ENCODE measurements around the gene TTLL12. TPM values are rescaled to one million over a fixed set of nuclear protein-coding genes. Genes with fewer than 3 reads are reported as not detected.

Gene TTLL12
- total and polyA plus RNA-seq, 2 donors (not counting 1 experiment from before 2014, with no cell fraction given), result 11.0 to 21.3 TPM

DNA sequence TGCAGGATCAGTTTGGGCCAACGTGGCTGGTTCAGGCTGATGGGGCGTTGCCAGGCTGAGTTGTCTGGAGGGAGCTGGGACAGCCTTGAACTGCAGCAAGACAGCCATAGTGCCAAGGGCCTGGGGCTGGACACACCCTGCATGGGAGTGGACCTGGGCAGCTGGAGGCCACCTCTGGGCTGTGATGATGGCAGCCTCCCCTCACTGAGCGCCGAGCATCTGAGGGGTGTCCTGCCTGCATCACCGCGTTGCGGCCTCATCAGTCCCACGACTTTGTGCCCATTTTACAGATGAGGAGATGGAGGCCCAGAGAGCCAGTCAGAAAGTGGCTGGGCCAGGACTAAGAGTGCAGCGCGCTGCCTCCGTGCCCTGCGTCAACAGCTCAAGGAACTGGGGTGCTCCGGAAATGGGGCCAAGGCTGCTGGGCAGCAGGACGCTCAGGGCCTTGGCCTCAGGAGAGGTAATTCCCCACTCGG, 36.2 kb downstream of the TTLL12 start:
- Mint-ChIP-seq H3K27me3 (no peaks in the 10 kb centered on the region), H3K9me3 (ENCODE audit: insufficient read depth) (no peaks in the 10 kb centered on the region), H3K27ac (peak overlapping the region; percentile 88), H3K4me1 (peaks cover 46% of the 10 kb centered on the region), H3K4me3 (peak overlapping the region; percentile 92)
- H3K36me3 ChIP-seq (replicated peaks in 1 of 2; ENCODE audit: control extremely low read depth in 1 of 2, control insufficient read depth in 1 of 2, extremely low read depth in 1 of 2, insufficient read depth in 2 of 2, low read length in 1 of 2), result no peaks in the 10 kb centered on the region
- peak overlapping the region; percentile 85 for H3K9ac ChIP-seq (ENCODE audit: low read length)
- H3K9me3 ChIP-seq (ENCODE audit: control extremely low read depth in 1 of 3, control insufficient read depth in 2 of 3, insufficient read depth in 1 of 3, low read length in 2 of 3), result no peaks in the 10 kb centered on the region
- H3K79me2 ChIP-seq (ENCODE audit: control insufficient read depth, insufficient read depth, low read length), result peaks cover 25% of the 10 kb centered on the region
- ATAC-seq (ENCODE audit: low read depth), result no peak
- H3K4me2 ChIP-seq (replicated peaks; ENCODE audit: low read depth, low read length, poor library complexity, severe bottlenecking), result peak overlapping the region; percentile 99
- TF ChIP-seq, protein P1, sequence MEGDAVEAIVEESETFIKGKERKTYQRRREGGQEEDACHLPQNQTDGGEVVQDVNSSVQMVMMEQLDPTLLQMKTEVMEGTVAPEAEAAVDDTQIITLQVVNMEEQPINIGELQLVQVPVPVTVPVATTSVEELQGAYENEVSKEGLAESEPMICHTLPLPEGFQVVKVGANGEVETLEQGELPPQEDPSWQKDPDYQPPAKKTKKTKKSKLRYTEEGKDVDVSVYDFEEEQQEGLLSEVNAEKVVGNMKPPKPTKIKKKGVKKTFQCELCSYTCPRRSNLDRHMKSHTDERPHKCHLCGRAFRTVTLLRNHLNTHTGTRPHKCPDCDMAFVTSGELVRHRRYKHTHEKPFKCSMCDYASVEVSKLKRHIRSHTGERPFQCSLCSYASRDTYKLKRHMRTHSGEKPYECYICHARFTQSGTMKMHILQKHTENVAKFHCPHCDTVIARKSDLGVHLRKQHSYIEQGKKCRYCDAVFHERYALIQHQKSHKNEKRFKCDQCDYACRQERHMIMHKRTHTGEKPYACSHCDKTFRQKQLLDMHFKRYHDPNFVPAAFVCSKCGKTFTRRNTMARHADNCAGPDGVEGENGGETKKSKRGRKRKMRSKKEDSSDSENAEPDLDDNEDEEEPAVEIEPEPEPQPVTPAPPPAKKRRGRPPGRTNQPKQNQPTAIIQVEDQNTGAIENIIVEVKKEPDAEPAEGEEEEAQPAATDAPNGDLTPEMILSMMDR (IDR thresholded peaks at IDR 0.05), result no peak
- TF ChIP-seq EZH2 (IDR thresholded peaks at IDR 0.05; ENCODE audit: borderline replicate concordance, insufficient read depth, low read depth, low read length, poor library complexity, severe bottlenecking), result no peak
- peak overlapping the region; percentile 95 for H2AFZ ChIP-seq (ENCODE audit: insufficient read depth, low read depth, low read length, poor library complexity, severe bottlenecking)
- 80% methylated on average over 15 of the region's 15 CpGs for WGBS (ENCODE audit: insufficient coverage)
- POLR2A ChIA-PET, result interaction anchor here (0.7 to 1.4 kb wide), 2 partner anchors 37 to 614 kb away, joined by 3 to 10 read pairs; partner anchors contain the start of gene TTLL12
- peaks cover 10% of the 10 kb centered on the region for H4K20me1 ChIP-seq (ENCODE audit: control insufficient read depth, insufficient read depth, low read length, poor library complexity, severe bottlenecking)
- peak overlapping the region in 4 of 5 experiments; percentile 76 to 89 (median 86) for H3K4me3 ChIP-seq (ENCODE audit: control extremely low read depth in 1 of 5, extremely low read depth in 1 of 5, insufficient read depth in 1 of 5, low read depth in 2 of 5, low read length in 4 of 5)
- H3K4me1 ChIP-seq (ENCODE audit: control insufficient read depth in 2 of 2, insufficient read depth in 2 of 2, low read length in 2 of 2), result peaks cover 40 to 63% of the 10 kb centered on the region in 2 donors
- CTCF ChIA-PET, result interaction anchor here (2.6 kb wide), 1 partner anchor 13 kb away, joined by 10 read pairs; no protein-coding TSS in a partner anchor
- peak overlapping the region; percentile 55 to 61 for H3K27ac ChIP-seq (ENCODE audit: low read length in 2 of 2)
- no peak for DNase-seq
- H3K27me3 ChIP-seq (replicated peaks in 1 of 4; ENCODE audit: control extremely low read depth in 1 of 4, control insufficient read depth in 3 of 4, insufficient read depth in 4 of 4, low read length in 3 of 4), result no peaks in the 10 kb centered on the region
- intact Hi-C loops (cut with micrococcal nuclease), result no loop called here

DNA sequence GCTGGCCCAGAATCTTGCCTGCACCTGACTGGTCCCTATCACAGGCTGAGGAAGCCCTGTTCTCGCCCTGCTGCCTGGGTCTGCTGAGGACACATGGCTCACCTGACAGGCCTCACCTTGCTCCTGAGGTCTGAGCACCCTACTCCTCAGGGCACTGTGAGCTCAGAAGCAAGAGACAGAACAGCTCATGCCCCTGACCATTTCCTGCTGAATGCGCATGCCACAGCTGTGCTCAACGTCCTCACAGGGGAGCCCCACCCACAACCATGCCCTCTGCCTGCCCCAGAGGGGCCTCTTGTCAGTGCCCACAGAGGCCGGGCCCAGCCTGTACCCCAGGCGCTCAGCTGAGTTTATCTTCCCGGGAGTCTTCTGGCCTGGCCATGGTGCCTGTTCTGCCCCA, 38.4 kb downstream of the TTLL12 start:
- ATAC-seq (ENCODE audit: low read depth) (no peak), DNase-seq (peak; percentile 37)
- POLR2A ChIA-PET, result no interaction called here
- 21% methylated on average over 6 of the region's 6 CpGs for WGBS (ENCODE audit: insufficient coverage)
- H3K4me1 ChIP-seq (ENCODE audit: control insufficient read depth in 2 of 2, insufficient read depth in 2 of 2, low read length in 2 of 2), result peaks cover 43 to 64% of the 10 kb centered on the region in 2 donors
- H3K4me1 Mint-ChIP-seq, result peaks cover 43% of the 10 kb centered on the region
- no peaks in the 10 kb centered on the region for H4K20me1 ChIP-seq (ENCODE audit: control insufficient read depth, insufficient read depth, low read length, poor library complexity, severe bottlenecking)
- no peak overlapping the region for H3K9ac ChIP-seq (ENCODE audit: low read length)
- TF ChIP-seq, protein P1 (IDR thresholded peaks at IDR 0.05), result no peak
- no peak for TF ChIP-seq EZH2 (IDR thresholded peaks at IDR 0.05; ENCODE audit: borderline replicate concordance, insufficient read depth, low read depth, low read length, poor library complexity, severe bottlenecking)
- no peak overlapping the region for H3K4me3 ChIP-seq (ENCODE audit: control extremely low read depth in 1 of 5, extremely low read depth in 1 of 5, insufficient read depth in 1 of 5, low read depth in 2 of 5, low read length in 4 of 5)
- no peaks in the 10 kb centered on the region for H3K27me3 Mint-ChIP-seq
- CTCF ChIA-PET, result interaction anchor here (0.6 to 0.9 kb wide), 2 partner anchors 39 to 474 kb away, joined by 3 to 4 read pairs; no protein-coding TSS in a partner anchor
- peak overlapping the region; percentile 46 for H2AFZ ChIP-seq (ENCODE audit: insufficient read depth, low read depth, low read length, poor library complexity, severe bottlenecking)
- H3K4me2 ChIP-seq (replicated peaks; ENCODE audit: low read depth, low read length, poor library complexity, severe bottlenecking), result peak overlapping the region; percentile 48
- no peaks in the 10 kb centered on the region for H3K27me3 ChIP-seq (replicated peaks in 1 of 4; ENCODE audit: control extremely low read depth in 1 of 4, control insufficient read depth in 3 of 4, insufficient read depth in 4 of 4, low read length in 3 of 4)
- H3K27ac ChIP-seq (ENCODE audit: low read length in 2 of 2), result peak overlapping the region; percentile 29 to 46
- intact Hi-C loops (cut with micrococcal nuclease), result no loop called here
- no peaks in the 10 kb centered on the region for H3K9me3 ChIP-seq (ENCODE audit: control extremely low read depth in 1 of 3, control insufficient read depth in 2 of 3, insufficient read depth in 1 of 3, low read length in 2 of 3)
- no peaks in the 10 kb centered on the region for H3K9me3 Mint-ChIP-seq (ENCODE audit: insufficient read depth)
- H3K36me3 ChIP-seq (replicated peaks in 1 of 2; ENCODE audit: control extremely low read depth in 1 of 2, control insufficient read depth in 1 of 2, extremely low read depth in 1 of 2, insufficient read depth in 2 of 2, low read length in 1 of 2), result no peaks in the 10 kb centered on the region
- peak overlapping the region; percentile 75 for H3K27ac Mint-ChIP-seq
- H3K4me3 Mint-ChIP-seq, result peak overlapping the region; percentile 62
- peaks cover 25% of the 10 kb centered on the region for H3K79me2 ChIP-seq (ENCODE audit: control insufficient read depth, insufficient read depth, low read length)

Data from B cell (primary cell).